Right atrium auricular region (tissue), 2 donors: Measurements from ENCODE around the gene UTP20. TPM values are rescaled to one million over a fixed set of nuclear protein-coding genes. Genes with fewer than 3 reads are reported as not detected.

Experiments
- DNase-seq: peaks from one replicate; pipeline ENCODE4 v3.0.0-alpha.2; 2019; ENCODE audit warnings: low spot score
- H3K27ac ChIP-seq, 2 donors: fragments of 200-600 bp; sonication (generic); 1 replicate in 1 of 2; 2 replicates in 1 of 2; pipeline ENCODE4 v1.5.1; 2016 to 2019
- H3K27me3 ChIP-seq, 2 donors: fragments of 200-600 bp; sonication (generic); one replicate each; pipeline versions ENCODE4 v1.5.1 to v1.6.0; 2017 to 2019
- H3K36me3 ChIP-seq: fragments of 200-600 bp; sonication (generic); one replicate; pipeline ENCODE4 v1.5.1; 2016
- H3K4me1 ChIP-seq, 2 donors: fragments of 200-600 bp; sonication (generic); one replicate each; pipeline versions ENCODE4 v1.5.1 to v1.6.0; 2017 to 2019
- H3K4me3 ChIP-seq, 2 donors: fragments of 200-600 bp; sonication (generic); 1 replicate in 1 of 2; 2 replicates in 1 of 2; pipeline ENCODE4 v1.5.1; 2017 to 2019; ENCODE audit warnings: mild to moderate bottlenecking in 1 of 2, moderate library complexity in 1 of 2
- H3K9me3 ChIP-seq, 2 donors: fragments of 200-600 bp; sonication (generic); one replicate each; pipeline ENCODE4 v1.5.1; 2019
- CTCF ChIP-seq, 2 donors: fragments of 200-600 bp; sonication (generic); IDR thresholded peaks; one replicate each; pipeline ENCODE4 v1.5.1; 2019; ENCODE audit warnings: antibody characterized with exemption in 2 of 2
- total RNA-seq, 2 donors: library from RNA; depleted of rRNA; stranded (reverse); fragments of >200 nt; gene quantifications; one replicate each; pipeline ENCODE4 v1.1.0, GENCODE V29; 2016

The UTP20 gene
- total RNA-seq, 2 donors from 2014 or later: 5.8 to 6.7 TPM

GRCh38 chr12:101243074-101243473 lies 36.8 kb upstream of the UTP20 start:
- H3K27me3 ChIP-seq: no peaks in the 10 kb centered on the region
- no peak overlapping the region for H3K4me3 ChIP-seq
- H3K27ac ChIP-seq: no peak overlapping the region
- TF ChIP-seq CTCF (IDR thresholded peaks at IDR 0.05): no peak
- no peak for DNase-seq
- no peaks in the 10 kb centered on the region for H3K9me3 ChIP-seq
- no peaks in the 10 kb centered on the region for H3K36me3 ChIP-seq
- H3K4me1 ChIP-seq: no peaks in the 10 kb centered on the region

- no peaks in the 10 kb centered on the region for H3K27me3 ChIP-seq
- H3K4me3 ChIP-seq: no peak overlapping the region
- no peak overlapping the region for H3K27ac ChIP-seq
- TF ChIP-seq CTCF (IDR thresholded peaks at IDR 0.05): no peak
- H3K4me1 ChIP-seq: no peaks in the 10 kb centered on the region
- no peak for DNase-seq
- no peaks in the 10 kb centered on the region for H3K9me3 ChIP-seq
- no peaks in the 10 kb centered on the region for H3K36me3 ChIP-seq
Observed at GRCh38 chr12:101243616-101244015, 36.3 kb upstream of the UTP20 start.

GRCh38 chr12:101256266-101256665 lies 23.6 kb upstream of the UTP20 start:
- no peaks in the 10 kb centered on the region for H3K36me3 ChIP-seq
- no peak overlapping the region for H3K4me3 ChIP-seq
- H3K27ac ChIP-seq: no peak overlapping the region
- no peak for DNase-seq
- H3K4me1 ChIP-seq: no peaks in the 10 kb centered on the region
- no peaks in the 10 kb centered on the region for H3K9me3 ChIP-seq
- no peak for TF ChIP-seq CTCF (IDR thresholded peaks at IDR 0.05)
- no peaks in the 10 kb centered on the region for H3K27me3 ChIP-seq

GRCh38 chr12:101257357-101257756 lies 22.5 kb upstream of the UTP20 start:
- no peak for TF ChIP-seq CTCF (IDR thresholded peaks at IDR 0.05)
- H3K27ac ChIP-seq: no peak overlapping the region
- H3K9me3 ChIP-seq: no peaks in the 10 kb centered on the region
- H3K27me3 ChIP-seq: no peaks in the 10 kb centered on the region
- no peak for DNase-seq
- H3K4me3 ChIP-seq: no peak overlapping the region
- H3K4me1 ChIP-seq: no peaks in the 10 kb centered on the region
- no peaks in the 10 kb centered on the region for H3K36me3 ChIP-seq

GRCh38 chr12:101267111-101267510 lies 12.8 kb upstream of the UTP20 start:
- no peak overlapping the region for H3K4me3 ChIP-seq
- DNase-seq: no peak
- no peaks in the 10 kb centered on the region for H3K36me3 ChIP-seq

More at GRCh38 chr12:101267111-101267510, 12.8 kb upstream of the UTP20 start:
- Histone ChIP-seq H3K27me3 (no peaks in the 10 kb centered on the region), H3K4me1 (no peaks in the 10 kb centered on the region), H3K27ac (no peak overlapping the region), H3K9me3 (no peaks in the 10 kb centered on the region)
- no peak for TF ChIP-seq CTCF (IDR thresholded peaks at IDR 0.05)
